WTC11 (cell line): ENCODE data around the gene VANGL2. TPM values are rescaled to one million over a fixed set of nuclear protein-coding genes. Genes with fewer than 3 reads are reported as not detected.

Experiments used
- ATAC-seq: fragments of 200-7000 bp; cut with Tn5 transposase; 2 replicates; pipeline ENCODE4 v1.10.0; 2021; ENCODE audit warnings: mild to moderate bottlenecking, moderate library complexity
- CTCF ChIA-PET: fragments of 300-600 bp; sonication (Branson Sonifier 250); formaldehyde crosslinking; loops from one replicate; lab custom pipeline; 2021; ENCODE audit warnings: antibody characterized with exemption; lab: Charles Lee
- POLR2A ChIA-PET: fragments of 350-600 bp; sonication (Branson Sonifier 250); formaldehyde crosslinking; loops from one replicate; lab custom pipeline; 2021; ENCODE audit warnings: antibody characterized with exemption; lab: Charles Lee
- DNase-seq: peaks from one replicate; pipeline ENCODE4 v3.0.0; 2021; ENCODE audit warnings: low spot score
- H3K27ac Mint-ChIP-seq: 2 replicates; pipeline ENCODE4 v1.8.0; 2021; ENCODE audit warnings: mixed read lengths
- H3K27me3 Mint-ChIP-seq: 2 replicates; pipeline ENCODE4 v1.8.0; 2021; ENCODE audit warnings: low read depth, mild to moderate bottlenecking, moderate library complexity, mixed read lengths
- H3K36me3 Mint-ChIP-seq: 2 replicates; pipeline ENCODE4 v1.8.0; 2021; ENCODE audit warnings: mixed read lengths
- H3K4me1 Mint-ChIP-seq: 2 replicates; pipeline ENCODE4 v1.8.0; 2022; ENCODE audit warnings: mixed read lengths
- H3K4me3 Mint-ChIP-seq: 2 replicates; pipeline ENCODE4 v1.8.0; 2021; ENCODE audit warnings: mild to moderate bottlenecking, moderate library complexity, mixed read lengths
- H3K9me3 Mint-ChIP-seq: 2 replicates; pipeline ENCODE4 v1.8.0; 2021; ENCODE audit warnings: mixed read lengths
- CREB1 ChIP-seq: sonication (generic); formaldehyde crosslinking; IDR thresholded peaks from 2 replicates; pipeline ENCODE4 v1.8.0; 2023; ENCODE audit warnings: mild to moderate bottlenecking, missing genetic modification reagents
- E2F5 ChIP-seq: sonication (generic); formaldehyde crosslinking; IDR thresholded peaks from 2 replicates; pipeline ENCODE4 v1.8.1; 2022; ENCODE audit warnings: mild to moderate bottlenecking, moderate library complexity, missing genetic modification reagents
- ELF4 ChIP-seq: sonication (generic); formaldehyde crosslinking; IDR thresholded peaks from 2 replicates; pipeline ENCODE4 v1.8.1; 2022; ENCODE audit warnings: low read depth, mild to moderate bottlenecking, moderate library complexity, missing genetic modification reagents
- GABPB1 ChIP-seq: sonication (generic); formaldehyde crosslinking; IDR thresholded peaks from 2 replicates; pipeline ENCODE4 v1.8.1; 2023; ENCODE audit warnings: mild to moderate bottlenecking, missing genetic modification reagents
- NR3C1 ChIP-seq: sonication (generic); formaldehyde crosslinking; conservative IDR thresholded peaks from 2 replicates; pipeline ENCODE4 v1.8.1; 2023; ENCODE audit warnings: low read depth, mild to moderate bottlenecking, missing genetic modification reagents
- OVOL2 ChIP-seq: fragments of 250-450 bp; sonication (Bioruptor Pico); IDR thresholded peaks from 2 replicates; pipeline ENCODE4 v1.9.0; 2021; ENCODE audit warnings: mild to moderate bottlenecking, borderline replicate concordance
- PREB ChIP-seq: sonication (generic); formaldehyde crosslinking; IDR thresholded peaks from 2 replicates; pipeline ENCODE4 v1.8.1; 2022; ENCODE audit warnings: mild to moderate bottlenecking, missing genetic modification reagents, moderate library complexity, borderline replicate concordance
- TEAD4 ChIP-seq: sonication (generic); formaldehyde crosslinking; IDR thresholded peaks from 2 replicates; pipeline ENCODE4 v1.8.0; 2022; ENCODE audit warnings: mild to moderate bottlenecking, missing genetic modification reagents
- ZNF121 ChIP-seq: sonication (generic); formaldehyde crosslinking; IDR thresholded peaks from 2 replicates; pipeline ENCODE4 v1.8.0; 2023; ENCODE audit warnings: missing genetic modification reagents
- ZNF423 ChIP-seq: fragments of 250-450 bp; sonication (Bioruptor Pico); IDR thresholded peaks from 2 replicates; pipeline ENCODE4 v2.1.2; 2022; ENCODE audit warnings: mild to moderate bottlenecking, moderate library complexity
- ZNF532 ChIP-seq: fragments of 250-450 bp; sonication (Bioruptor Pico); IDR thresholded peaks from 2 replicates; pipeline ENCODE4 v1.9.0; 2021; ENCODE audit warnings: mild to moderate bottlenecking, borderline replicate concordance
- ZSCAN18 ChIP-seq: fragments of 250-450 bp; sonication (Bioruptor Pico); IDR thresholded peaks from 2 replicates; pipeline ENCODE4 v2.1.2; 2022; ENCODE audit warnings: mild to moderate bottlenecking, moderate library complexity
- total RNA-seq: library from RNA; stranded (reverse); gene quantifications from 3 replicates; pipeline ENCODE4 v1.2.3, GENCODE V29; 2021
- TF ChIP-seq, protein P1 (sequence below): sonication (generic); formaldehyde crosslinking; IDR thresholded peaks from 2 replicates; pipeline ENCODE4 v1.8.1; 2022; ENCODE audit warnings: low read depth, mild to moderate bottlenecking, moderate library complexity, missing genetic modification reagents, borderline replicate concordance
- TF ChIP-seq, protein P2 (sequence below): fragments of 250-450 bp; sonication (Bioruptor Pico); IDR thresholded peaks from 2 replicates; pipeline ENCODE4 v1.9.0; 2021; ENCODE audit warnings: moderate library complexity, mild to moderate bottlenecking, inconsistent platforms, borderline replicate concordance

VANGL2 gene
- total RNA-seq, 1 experiment from 2014 or later = 68.0 TPM

DNA sequence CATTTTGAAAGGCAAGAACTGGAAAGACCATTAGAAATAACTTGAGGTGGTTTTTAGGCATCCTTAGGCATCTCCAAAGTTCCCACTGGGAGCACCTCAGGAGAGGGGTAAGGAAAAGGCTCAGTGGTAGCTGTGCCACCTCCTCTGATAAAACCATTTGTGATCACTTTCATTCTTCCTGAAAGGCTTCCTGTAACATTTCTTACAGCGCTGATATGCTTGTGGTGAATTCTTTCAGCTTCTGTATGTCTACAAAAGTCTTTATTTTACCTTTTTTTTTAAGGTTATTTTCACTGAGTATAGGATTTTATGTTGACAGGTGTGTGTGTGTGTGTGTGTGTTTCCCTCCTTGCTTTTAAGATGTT is 54.8 kb downstream of the VANGL2 start:
- ChIA-PET CTCF (no interaction called here), POLR2A (no interaction called here)
- 0 out of 2 replicates have a peak, but pooled peaks cover 2% of the 10 kb centered on the region for H3K27me3 Mint-ChIP-seq
- no peaks in the 10 kb centered on the region for H3K9me3 Mint-ChIP-seq
- no peak overlapping the region for H3K27ac Mint-ChIP-seq
- TF ChIP-seq, protein P1, sequence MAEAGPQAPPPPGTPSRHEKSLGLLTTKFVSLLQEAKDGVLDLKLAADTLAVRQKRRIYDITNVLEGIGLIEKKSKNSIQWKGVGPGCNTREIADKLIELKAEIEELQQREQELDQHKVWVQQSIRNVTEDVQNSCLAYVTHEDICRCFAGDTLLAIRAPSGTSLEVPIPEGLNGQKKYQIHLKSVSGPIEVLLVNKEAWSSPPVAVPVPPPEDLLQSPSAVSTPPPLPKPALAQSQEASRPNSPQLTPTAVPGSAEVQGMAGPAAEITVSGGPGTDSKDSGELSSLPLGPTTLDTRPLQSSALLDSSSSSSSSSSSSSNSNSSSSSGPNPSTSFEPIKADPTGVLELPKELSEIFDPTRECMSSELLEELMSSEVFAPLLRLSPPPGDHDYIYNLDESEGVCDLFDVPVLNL = no peak
- H3K36me3 Mint-ChIP-seq = no peaks in the 10 kb centered on the region
- H3K4me3 Mint-ChIP-seq = no peak overlapping the region
- DNase-seq = no peak
- ATAC-seq = no peak
- peaks cover 10% of the 10 kb centered on the region for H3K4me1 Mint-ChIP-seq

GRCh38 chr1:160459056-160459455 is 58.7 kb downstream of the VANGL2 start:
- H3K27me3 Mint-ChIP-seq = 0 out of 2 replicates have a peak, but pooled peaks cover 2% of the 10 kb centered on the region
- POLR2A ChIA-PET = no interaction called here
- no peak overlapping the region for H3K4me3 Mint-ChIP-seq
- no peaks in the 10 kb centered on the region for H3K36me3 Mint-ChIP-seq
- CTCF ChIA-PET = interaction anchor here (1.4 kb wide), 1 partner anchor 11 kb away, joined by 3 read pairs; no protein-coding TSS in a partner anchor
- TF ChIP-seq, protein P2, sequence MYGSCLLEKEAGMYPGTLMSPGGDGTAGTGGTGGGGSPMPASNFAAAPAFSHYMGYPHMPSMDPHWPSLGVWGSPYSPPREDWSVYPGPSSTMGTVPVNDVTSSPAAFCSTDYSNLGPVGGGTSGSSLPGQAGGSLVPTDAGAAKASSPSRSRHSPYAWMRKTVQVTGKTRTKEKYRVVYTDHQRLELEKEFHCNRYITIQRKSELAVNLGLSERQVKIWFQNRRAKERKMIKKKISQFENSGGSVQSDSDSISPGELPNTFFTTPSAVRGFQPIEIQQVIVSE (CRISPR knock-in tag) = no peak
- TF ChIP-seq PREB (no peak), ZNF121 (CRISPR knock-in tag) (no peak), ZSCAN18 (CRISPR knock-in tag) (no peak), ZNF423 (CRISPR knock-in tag) (no peak), OVOL2 (CRISPR knock-in tag) (no peak), ELF4 (CRISPR knock-in tag) (no peak), CREB1 (no peak), ZNF532 (no peak), GABPB1 (CRISPR knock-in tag) (no peak), NR3C1 (no peak), E2F5 (CRISPR knock-in tag) (no peak), TEAD4 (CRISPR knock-in tag) (no peak)
- no peak for ATAC-seq
- H3K9me3 Mint-ChIP-seq = no peaks in the 10 kb centered on the region
- DNase-seq = no peak
- peaks cover 24% of the 10 kb centered on the region for H3K4me1 Mint-ChIP-seq
- H3K27ac Mint-ChIP-seq = no peak overlapping the region
